ENCODE measurements around the gene STIMATE.
A peak's percentile ranks its signal among the peaks of the same experiment; 100 is the strongest.

Gene STIMATE

DNA sequence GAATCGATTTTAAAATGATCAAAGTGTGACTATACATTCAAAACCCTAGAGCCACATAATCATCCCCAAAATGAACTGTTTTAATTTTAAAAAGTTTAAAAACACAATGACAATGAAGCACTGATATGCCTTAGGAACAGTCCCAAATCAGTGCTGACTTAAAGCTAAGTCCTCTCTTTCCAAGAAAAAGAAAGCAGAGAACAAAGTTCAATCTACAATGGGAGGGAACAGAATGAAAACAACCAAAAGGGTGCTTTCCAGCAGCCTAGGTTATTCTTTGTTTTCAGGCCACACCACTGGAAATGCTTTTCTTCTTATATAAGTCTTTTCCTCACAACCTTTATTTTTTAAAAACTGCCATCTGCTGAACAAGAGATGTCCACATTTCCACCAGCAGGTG lies 7.2 kb upstream of the STIMATE start:
- no peak overlapping the region for H3K4me3 ChIP-seq (ENCODE audit: low read depth, low read length)
- TF ChIP-seq, protein P1, sequence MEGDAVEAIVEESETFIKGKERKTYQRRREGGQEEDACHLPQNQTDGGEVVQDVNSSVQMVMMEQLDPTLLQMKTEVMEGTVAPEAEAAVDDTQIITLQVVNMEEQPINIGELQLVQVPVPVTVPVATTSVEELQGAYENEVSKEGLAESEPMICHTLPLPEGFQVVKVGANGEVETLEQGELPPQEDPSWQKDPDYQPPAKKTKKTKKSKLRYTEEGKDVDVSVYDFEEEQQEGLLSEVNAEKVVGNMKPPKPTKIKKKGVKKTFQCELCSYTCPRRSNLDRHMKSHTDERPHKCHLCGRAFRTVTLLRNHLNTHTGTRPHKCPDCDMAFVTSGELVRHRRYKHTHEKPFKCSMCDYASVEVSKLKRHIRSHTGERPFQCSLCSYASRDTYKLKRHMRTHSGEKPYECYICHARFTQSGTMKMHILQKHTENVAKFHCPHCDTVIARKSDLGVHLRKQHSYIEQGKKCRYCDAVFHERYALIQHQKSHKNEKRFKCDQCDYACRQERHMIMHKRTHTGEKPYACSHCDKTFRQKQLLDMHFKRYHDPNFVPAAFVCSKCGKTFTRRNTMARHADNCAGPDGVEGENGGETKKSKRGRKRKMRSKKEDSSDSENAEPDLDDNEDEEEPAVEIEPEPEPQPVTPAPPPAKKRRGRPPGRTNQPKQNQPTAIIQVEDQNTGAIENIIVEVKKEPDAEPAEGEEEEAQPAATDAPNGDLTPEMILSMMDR (IDR thresholded peaks at IDR 0.05; ENCODE audit: low read depth, low read length), result no peak
- TF ChIP-seq, protein P2, sequence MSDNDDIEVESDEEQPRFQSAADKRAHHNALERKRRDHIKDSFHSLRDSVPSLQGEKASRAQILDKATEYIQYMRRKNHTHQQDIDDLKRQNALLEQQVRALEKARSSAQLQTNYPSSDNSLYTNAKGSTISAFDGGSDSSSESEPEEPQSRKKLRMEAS (IDR thresholded peaks at IDR 0.05; ENCODE audit: low read depth, low read length), result no peak
- TF ChIP-seq POLR2A (IDR thresholded peaks at IDR 0.05; ENCODE audit: extremely low read depth, insufficient read length), result no peak
- DNase-seq (ENCODE audit: low read depth), result no peak

DNA sequence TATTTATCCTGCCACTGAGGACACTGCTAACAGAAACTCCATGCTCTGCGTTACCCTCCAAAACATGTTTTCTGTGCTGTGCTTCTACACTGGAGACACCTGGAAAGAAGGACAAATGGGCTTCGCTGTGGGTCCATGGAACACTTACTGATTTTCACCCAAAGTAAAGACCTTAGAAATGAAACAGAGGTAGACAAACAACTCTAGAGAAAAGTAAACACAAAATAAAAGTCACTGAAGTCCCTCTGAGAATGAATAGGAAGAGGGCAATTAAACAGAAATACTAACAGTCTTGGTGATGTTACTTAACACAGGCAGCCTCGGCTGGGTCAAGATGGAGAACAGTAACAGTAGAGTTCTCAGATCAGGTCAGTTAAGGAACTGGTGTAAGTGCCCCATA lies 6.7 kb upstream of the STIMATE start:
- TF ChIP-seq, protein P2 (IDR thresholded peaks at IDR 0.05; ENCODE audit: low read depth, low read length), result no peak
- TF ChIP-seq POLR2A (IDR thresholded peaks at IDR 0.05; ENCODE audit: extremely low read depth, insufficient read length) (no peak), MYC (IDR thresholded peaks at IDR 0.05; ENCODE audit: low read depth, low read length) (no peak)
- TF ChIP-seq, protein P1 (IDR thresholded peaks at IDR 0.05; ENCODE audit: low read depth, low read length), result no peak
- DNase-seq (ENCODE audit: low read depth), result no peak
- H3K4me3 ChIP-seq (ENCODE audit: low read depth, low read length), result no peak overlapping the region

DNA sequence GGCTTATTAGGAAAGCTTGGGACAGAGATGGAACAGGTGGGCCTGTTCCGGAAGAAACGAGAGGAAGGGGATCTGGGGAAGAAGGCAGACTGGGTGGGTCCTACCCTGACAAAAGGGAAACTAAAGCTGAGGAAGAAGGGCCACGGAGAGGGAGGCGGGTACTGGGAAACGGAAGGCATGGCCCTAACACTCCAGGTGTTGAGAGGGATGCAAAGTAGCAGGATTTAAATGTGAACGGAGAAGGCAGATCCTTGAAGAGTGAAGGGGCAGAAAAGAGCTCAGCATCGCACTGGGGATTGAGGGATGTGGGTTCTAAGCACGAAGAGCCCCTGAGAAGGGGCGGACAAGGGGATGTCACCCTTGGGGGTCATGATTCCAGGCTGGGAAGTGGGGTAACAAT lies 735 bp downstream of the STIMATE start:
- TF ChIP-seq POLR2A (IDR thresholded peaks at IDR 0.05; ENCODE audit: extremely low read depth, insufficient read length) (no peak), MYC (IDR thresholded peaks at IDR 0.05; ENCODE audit: low read depth, low read length) (no peak)
- TF ChIP-seq, protein P2 (IDR thresholded peaks at IDR 0.05; ENCODE audit: low read depth, low read length), result no peak
- TF ChIP-seq, protein P1 (IDR thresholded peaks at IDR 0.05; ENCODE audit: low read depth, low read length), result no peak
- no peak for DNase-seq (ENCODE audit: low read depth)

DNA sequence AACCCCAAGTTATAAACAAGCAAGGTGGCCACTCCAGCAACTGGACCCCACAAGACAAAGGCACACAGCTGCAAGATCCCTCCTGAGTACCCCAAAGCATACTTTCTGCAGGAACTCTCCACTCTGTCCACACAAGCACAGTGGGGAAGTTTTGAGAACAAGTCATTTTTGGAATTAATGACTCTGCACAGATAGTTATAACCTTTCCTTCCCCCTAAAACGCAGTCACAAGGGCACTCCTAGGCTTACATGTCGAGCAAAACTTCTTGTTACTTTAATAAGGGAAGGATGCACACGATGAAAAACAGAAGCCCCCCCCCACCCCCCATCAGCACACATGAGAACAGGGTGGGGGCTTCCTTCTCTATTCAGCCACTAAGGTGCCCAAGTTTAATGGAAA lies 1.2 kb downstream of the STIMATE start:
- no peak for DNase-seq (ENCODE audit: low read depth)
- H3K4me3 ChIP-seq (ENCODE audit: low read depth, low read length), result peak overlapping the region; percentile 79
- TF ChIP-seq MYC (IDR thresholded peaks at IDR 0.05; ENCODE audit: low read depth, low read length), result no peak
- TF ChIP-seq POLR2A (IDR thresholded peaks at IDR 0.05; ENCODE audit: extremely low read depth, insufficient read length), result no peak
- TF ChIP-seq, protein P1 (IDR thresholded peaks at IDR 0.05; ENCODE audit: low read depth, low read length), result no peak
- TF ChIP-seq, protein P2 (IDR thresholded peaks at IDR 0.05; ENCODE audit: low read depth, low read length), result no peak

More for the DNA sequence above, 735 bp downstream of the STIMATE start:
- peak overlapping the region; percentile 79 for H3K4me3 ChIP-seq (ENCODE audit: low read depth, low read length)

DNA sequence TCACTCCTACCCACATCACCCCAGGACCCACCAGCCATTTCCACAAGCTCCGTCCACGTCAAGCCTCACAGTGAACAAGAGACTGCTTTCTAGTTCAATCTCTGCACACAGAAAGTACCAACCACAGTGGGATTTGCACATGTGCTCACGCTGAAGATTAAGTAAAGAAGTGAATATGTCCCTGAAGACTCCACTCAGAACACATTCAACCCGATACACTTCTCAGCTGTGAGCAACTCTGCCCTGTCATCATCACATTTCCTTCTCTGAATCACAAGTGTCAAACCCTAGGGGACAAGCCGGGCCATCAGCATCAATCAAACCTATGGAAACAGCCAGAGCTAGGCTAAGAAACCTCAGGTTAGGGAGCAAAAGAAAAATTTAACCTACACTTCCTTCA lies 1.9 kb downstream of the STIMATE start:
- TF ChIP-seq MYC (IDR thresholded peaks at IDR 0.05; ENCODE audit: low read depth, low read length), result no peak
- TF ChIP-seq, protein P1 (IDR thresholded peaks at IDR 0.05; ENCODE audit: low read depth, low read length), result no peak
- TF ChIP-seq, protein P2 (IDR thresholded peaks at IDR 0.05; ENCODE audit: low read depth, low read length), result no peak
- no peak for TF ChIP-seq POLR2A (IDR thresholded peaks at IDR 0.05; ENCODE audit: extremely low read depth, insufficient read length)
- H3K4me3 ChIP-seq (ENCODE audit: low read depth, low read length), result no peak overlapping the region
- no peak for DNase-seq (ENCODE audit: low read depth)

DNA sequence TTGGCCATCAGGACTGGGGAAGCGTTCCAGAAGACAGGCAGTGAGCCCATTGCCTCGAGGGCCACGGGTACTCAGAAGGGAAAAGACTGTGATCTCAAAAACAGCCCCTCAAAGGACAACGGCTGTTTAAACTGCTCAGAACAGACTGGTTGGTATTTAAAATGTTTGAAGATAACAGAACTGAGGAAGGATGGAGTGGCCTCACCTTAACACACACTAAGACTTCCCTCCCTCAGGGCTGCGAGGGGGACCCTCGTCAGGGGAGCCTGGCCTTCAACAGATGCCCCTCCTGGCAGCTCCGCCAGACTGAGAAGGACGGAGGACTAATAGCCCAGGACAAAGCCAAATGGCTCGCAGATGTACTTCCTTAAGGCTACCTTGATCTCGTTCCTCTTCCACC lies 2.6 kb downstream of the STIMATE start:
- no peak for DNase-seq (ENCODE audit: low read depth)
- no peak overlapping the region for H3K4me3 ChIP-seq (ENCODE audit: low read depth, low read length)
- no peak for TF ChIP-seq MYC (IDR thresholded peaks at IDR 0.05; ENCODE audit: low read depth, low read length)
- TF ChIP-seq, protein P1 (IDR thresholded peaks at IDR 0.05; ENCODE audit: low read depth, low read length), result no peak
- TF ChIP-seq POLR2A (IDR thresholded peaks at IDR 0.05; ENCODE audit: extremely low read depth, insufficient read length), result no peak
- TF ChIP-seq, protein P2 (IDR thresholded peaks at IDR 0.05; ENCODE audit: low read depth, low read length), result no peak

All from NB4 (cell line).